ENCODE results near the gene ANKAR.
"Not testable (repeated sequence)": the region's sequence is repeated elsewhere in the genome, so short reads cannot be mapped to it uniquely, and the experiment has no call there.

DNA sequence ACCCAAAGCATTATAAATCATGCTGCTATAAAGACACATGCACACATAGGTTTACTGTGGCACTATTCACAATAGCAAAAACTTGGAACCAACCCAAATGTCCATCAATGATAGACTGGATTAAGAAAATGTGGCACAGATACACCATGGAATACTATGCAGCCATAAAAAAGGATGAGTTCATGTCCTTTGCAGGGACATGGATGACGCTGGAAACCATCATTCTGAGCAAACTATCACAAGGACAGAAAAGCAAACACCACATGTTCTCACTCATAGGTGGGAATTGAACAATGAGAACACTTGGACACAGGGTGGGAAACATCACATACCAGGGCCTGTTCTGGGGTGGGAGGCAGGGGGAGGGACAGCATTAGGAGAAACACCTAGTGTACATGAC lies 43.1 kb downstream of the ANKAR start:
- not testable (repeated sequence) for TF ChIP-seq POLR2A (IDR thresholded peaks at IDR 0.05)
- TF ChIP-seq, protein P1, sequence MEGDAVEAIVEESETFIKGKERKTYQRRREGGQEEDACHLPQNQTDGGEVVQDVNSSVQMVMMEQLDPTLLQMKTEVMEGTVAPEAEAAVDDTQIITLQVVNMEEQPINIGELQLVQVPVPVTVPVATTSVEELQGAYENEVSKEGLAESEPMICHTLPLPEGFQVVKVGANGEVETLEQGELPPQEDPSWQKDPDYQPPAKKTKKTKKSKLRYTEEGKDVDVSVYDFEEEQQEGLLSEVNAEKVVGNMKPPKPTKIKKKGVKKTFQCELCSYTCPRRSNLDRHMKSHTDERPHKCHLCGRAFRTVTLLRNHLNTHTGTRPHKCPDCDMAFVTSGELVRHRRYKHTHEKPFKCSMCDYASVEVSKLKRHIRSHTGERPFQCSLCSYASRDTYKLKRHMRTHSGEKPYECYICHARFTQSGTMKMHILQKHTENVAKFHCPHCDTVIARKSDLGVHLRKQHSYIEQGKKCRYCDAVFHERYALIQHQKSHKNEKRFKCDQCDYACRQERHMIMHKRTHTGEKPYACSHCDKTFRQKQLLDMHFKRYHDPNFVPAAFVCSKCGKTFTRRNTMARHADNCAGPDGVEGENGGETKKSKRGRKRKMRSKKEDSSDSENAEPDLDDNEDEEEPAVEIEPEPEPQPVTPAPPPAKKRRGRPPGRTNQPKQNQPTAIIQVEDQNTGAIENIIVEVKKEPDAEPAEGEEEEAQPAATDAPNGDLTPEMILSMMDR (IDR thresholded peaks at IDR 0.05): not testable (repeated sequence)
